SK-N-MC (cell line): ENCODE measurements around the gene FAM234A.

ENCODE experiments used
- EZH2 ChIP-seq: fragments of 200-600 bp; sonication (generic); IDR thresholded peaks from one replicate; pipeline ENCODE4 v1.6.1; 2017; ENCODE audit warnings: antibody characterized with exemption
- FOXP2 ChIP-seq: optimal IDR thresholded peaks from 2 replicates; pipeline ENCODE3; 2011; ENCODE audit warnings: mild to moderate bottlenecking, moderate library complexity; ENCODE audit not compliant: insufficient read depth; ENCODE audit errors: extremely low read length, control extremely low read depth
- POLR2AphosphoS5 ChIP-seq: IDR thresholded peaks from 2 replicates; pipeline ENCODE4 v1.6.1; 2012; ENCODE audit warnings: mild to moderate bottlenecking, low read depth, low read length, borderline replicate concordance

DNA sequence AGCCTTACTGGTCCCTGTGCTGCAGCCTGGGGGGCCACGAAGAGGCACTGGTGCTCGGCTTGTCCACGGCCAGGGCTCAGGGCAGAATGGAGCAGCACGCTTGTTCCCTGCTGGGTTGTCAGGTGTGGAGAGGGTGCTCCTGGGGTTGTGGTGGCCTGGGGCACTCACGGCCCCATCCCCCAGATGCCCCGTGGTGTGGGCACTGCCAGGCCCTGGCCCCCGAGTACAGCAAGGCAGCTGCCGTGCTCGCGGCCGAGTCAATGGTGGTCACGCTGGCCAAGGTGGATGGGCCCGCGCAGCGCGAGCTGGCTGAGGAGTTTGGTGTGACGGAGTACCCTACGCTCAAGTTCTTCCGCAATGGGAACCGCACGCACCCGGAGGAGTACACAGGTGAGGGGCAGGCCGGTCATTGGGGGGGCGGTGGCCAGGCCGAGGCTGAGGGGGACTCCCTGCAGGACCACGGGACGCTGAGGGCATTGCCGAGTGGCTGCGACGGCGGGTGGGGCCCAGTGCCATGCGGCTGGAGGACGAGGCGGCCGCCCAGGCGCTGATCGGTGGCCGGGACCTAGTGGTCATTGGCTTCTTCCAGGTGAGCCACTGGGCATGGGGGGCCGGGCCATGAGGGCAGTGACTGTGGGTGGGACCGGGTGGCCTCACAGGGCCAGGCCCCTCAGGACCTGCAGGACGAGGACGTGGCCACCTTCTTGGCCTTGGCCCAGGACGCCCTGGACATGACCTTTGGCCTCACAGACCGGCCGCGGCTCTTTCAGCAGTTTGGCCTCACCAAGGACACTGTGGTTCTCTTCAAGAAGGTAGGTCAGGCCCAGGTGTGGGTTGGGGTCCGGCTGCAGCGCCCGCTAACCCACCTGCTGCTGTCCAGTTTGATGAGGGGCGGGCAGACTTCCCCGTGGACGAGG is 49.8 kb downstream of the FAM234A start:
- TF ChIP-seq EZH2 (no peak), POLR2AphosphoS5 (no peak), FOXP2 (no peak)
